Nephron progenitor cell (in vitro differentiated cells): ENCODE measurements around the gene LAMC2.

Source experiments
- DNase-seq: peaks from one replicate; pipeline ENCODE4 v3.0.0; 2021
- H3K27ac Mint-ChIP-seq: 2 replicates; pipeline ENCODE4 v1.8.0; 2021; ENCODE audit warnings: mild to moderate bottlenecking, moderate library complexity, mixed read lengths
- H3K27me3 Mint-ChIP-seq: 2 replicates; pipeline ENCODE4 v1.8.0; 2021; ENCODE audit warnings: mild to moderate bottlenecking, low read depth, mixed read lengths; ENCODE audit not compliant: poor library complexity
- H3K36me3 Mint-ChIP-seq: 2 replicates; pipeline ENCODE4 v1.8.0; 2021; ENCODE audit warnings: low read depth, mixed read lengths
- H3K4me1 Mint-ChIP-seq: 2 replicates; pipeline ENCODE4 v1.8.0; 2021; ENCODE audit warnings: mixed read lengths
- H3K4me3 Mint-ChIP-seq: 2 replicates; pipeline ENCODE4 v1.8.0; 2021; ENCODE audit warnings: mild to moderate bottlenecking, moderate library complexity, mixed read lengths
- H3K9me3 Mint-ChIP-seq: 2 replicates; pipeline ENCODE4 v1.8.0; 2021; ENCODE audit warnings: mild to moderate bottlenecking, moderate library complexity, mixed read lengths
- TF ChIP-seq, protein P1 (sequence below): fragments of 200-600 bp; sonication (generic); IDR thresholded peaks from 2 replicates; pipeline ENCODE4 v1.5.0; 2021; ENCODE audit warnings: antibody characterized with exemption

The LAMC2 gene

DNA sequence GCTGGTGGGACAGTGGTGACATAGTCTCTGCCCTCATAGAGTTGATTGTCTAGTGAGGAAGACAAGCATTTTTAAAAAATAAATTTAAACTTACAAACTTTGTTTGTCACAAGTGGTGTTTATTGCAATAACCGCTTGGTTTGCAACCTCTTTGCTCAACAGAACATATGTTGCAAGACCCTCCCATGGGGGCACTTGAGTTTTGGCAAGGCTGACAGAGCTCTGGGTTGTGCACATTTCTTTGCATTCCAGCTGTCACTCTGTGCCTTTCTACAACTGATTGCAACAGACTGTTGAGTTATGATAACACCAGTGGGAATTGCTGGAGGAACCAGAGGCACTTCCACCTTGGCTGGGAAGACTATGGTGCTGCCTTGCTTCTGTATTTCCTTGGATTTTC lies 58.4 kb downstream of the LAMC2 start:
- Mint-ChIP-seq H3K9me3 (peaks cover 15% of the 10 kb centered on the region), H3K4me1 (peaks cover 71% of the 10 kb centered on the region), H3K4me3 (no peak overlapping the region), H3K36me3 (peaks cover 46% of the 10 kb centered on the region), H3K27ac (no peak overlapping the region), H3K27me3 (peaks cover 12% of the 10 kb centered on the region)
- TF ChIP-seq, protein P1, sequence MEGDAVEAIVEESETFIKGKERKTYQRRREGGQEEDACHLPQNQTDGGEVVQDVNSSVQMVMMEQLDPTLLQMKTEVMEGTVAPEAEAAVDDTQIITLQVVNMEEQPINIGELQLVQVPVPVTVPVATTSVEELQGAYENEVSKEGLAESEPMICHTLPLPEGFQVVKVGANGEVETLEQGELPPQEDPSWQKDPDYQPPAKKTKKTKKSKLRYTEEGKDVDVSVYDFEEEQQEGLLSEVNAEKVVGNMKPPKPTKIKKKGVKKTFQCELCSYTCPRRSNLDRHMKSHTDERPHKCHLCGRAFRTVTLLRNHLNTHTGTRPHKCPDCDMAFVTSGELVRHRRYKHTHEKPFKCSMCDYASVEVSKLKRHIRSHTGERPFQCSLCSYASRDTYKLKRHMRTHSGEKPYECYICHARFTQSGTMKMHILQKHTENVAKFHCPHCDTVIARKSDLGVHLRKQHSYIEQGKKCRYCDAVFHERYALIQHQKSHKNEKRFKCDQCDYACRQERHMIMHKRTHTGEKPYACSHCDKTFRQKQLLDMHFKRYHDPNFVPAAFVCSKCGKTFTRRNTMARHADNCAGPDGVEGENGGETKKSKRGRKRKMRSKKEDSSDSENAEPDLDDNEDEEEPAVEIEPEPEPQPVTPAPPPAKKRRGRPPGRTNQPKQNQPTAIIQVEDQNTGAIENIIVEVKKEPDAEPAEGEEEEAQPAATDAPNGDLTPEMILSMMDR, result no peak
- DNase-seq, result peak; percentile 24

DNA sequence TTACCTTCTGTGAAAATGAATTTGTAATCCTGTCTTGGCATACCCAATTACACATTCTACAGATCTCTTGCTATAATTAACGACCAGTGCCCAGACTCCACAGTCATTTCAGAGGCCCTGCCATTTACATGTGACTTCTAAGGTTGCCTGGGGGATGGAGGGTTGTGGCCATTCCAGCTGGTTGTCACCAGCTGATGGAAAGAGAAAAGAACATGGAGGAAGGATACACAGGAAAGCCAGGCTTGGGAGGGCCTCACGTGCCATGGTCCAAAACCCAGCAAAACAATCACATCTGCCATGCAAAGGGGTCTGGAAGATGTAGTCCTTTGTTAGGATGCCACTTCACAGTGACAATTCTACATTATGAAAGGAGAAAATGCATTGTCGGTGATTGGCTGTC lies 59.3 kb downstream of the LAMC2 start:
- peaks cover 12% of the 10 kb centered on the region for H3K27me3 Mint-ChIP-seq
- H3K4me3 Mint-ChIP-seq, result no peak overlapping the region
- H3K27ac Mint-ChIP-seq, result peak overlapping the region; percentile 62
- no peak for DNase-seq
- peaks cover 63% of the 10 kb centered on the region for H3K4me1 Mint-ChIP-seq
- TF ChIP-seq, protein P1, result no peak
- H3K36me3 Mint-ChIP-seq, result peaks cover 47% of the 10 kb centered on the region
- peaks cover 24% of the 10 kb centered on the region for H3K9me3 Mint-ChIP-seq

DNA sequence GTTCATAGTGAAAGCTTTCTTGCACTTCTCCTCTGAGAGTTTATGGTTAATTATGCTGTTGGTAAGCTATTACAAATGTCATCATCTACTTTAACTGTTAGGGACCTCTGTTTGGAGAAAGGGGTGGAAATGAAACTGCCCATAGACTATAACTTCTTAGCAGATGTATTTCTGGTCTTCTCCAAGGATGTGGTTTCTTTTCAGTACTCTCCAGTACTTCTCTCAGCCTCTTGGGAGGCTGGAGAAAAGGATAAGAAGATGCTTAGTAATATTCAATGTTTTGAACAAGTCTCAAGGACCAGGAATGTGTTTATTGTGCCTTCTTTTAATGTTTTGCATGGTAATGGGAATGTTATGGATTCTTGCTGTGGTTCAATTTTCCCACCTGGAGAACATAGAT lies 60.4 kb downstream of the LAMC2 start:
- Mint-ChIP-seq H3K4me3 (no peak overlapping the region), H3K27ac (no peak overlapping the region), H3K4me1 (peaks cover 52% of the 10 kb centered on the region), H3K27me3 (peaks cover 12% of the 10 kb centered on the region), H3K36me3 (peaks cover 54% of the 10 kb centered on the region), H3K9me3 (peaks cover 34% of the 10 kb centered on the region)
- no peak for DNase-seq
- TF ChIP-seq, protein P1, result no peak

GRCh38 chr1:183247066-183247465 lies 61.0 kb downstream of the LAMC2 start:
- Mint-ChIP-seq H3K27me3 (peaks cover 12% of the 10 kb centered on the region), H3K9me3 (peaks cover 40% of the 10 kb centered on the region), H3K27ac (no peak overlapping the region), H3K4me1 (peaks cover 50% of the 10 kb centered on the region), H3K4me3 (no peak overlapping the region), H3K36me3 (peaks cover 60% of the 10 kb centered on the region)
- DNase-seq, result no peak
- TF ChIP-seq, protein P1, result no peak

DNA sequence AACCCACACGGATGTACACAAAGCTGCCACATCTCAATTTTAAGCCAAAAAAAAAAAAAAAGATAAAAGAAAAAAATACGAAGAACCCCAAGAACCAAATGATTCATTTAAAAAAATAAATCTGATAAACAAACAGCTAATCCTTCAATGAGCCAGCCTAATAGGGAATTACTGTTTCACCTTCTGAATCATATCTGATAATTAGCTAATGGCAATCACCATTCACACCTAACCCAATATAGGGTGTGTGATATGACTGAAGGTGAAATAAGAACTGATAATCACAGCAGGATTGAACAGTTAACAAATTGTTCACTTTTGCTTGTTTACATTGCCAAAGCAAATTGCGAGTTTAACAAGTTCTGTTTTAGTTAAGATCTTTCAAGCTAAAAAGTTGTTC lies 61.4 kb downstream of the LAMC2 start:
- no peak for DNase-seq
- Mint-ChIP-seq H3K9me3 (peaks cover 40% of the 10 kb centered on the region), H3K36me3 (peaks cover 61% of the 10 kb centered on the region), H3K27ac (no peak overlapping the region), H3K4me3 (no peak overlapping the region), H3K27me3 (peaks cover 12% of the 10 kb centered on the region), H3K4me1 (peaks cover 47% of the 10 kb centered on the region)
- TF ChIP-seq, protein P1, result no peak

DNA sequence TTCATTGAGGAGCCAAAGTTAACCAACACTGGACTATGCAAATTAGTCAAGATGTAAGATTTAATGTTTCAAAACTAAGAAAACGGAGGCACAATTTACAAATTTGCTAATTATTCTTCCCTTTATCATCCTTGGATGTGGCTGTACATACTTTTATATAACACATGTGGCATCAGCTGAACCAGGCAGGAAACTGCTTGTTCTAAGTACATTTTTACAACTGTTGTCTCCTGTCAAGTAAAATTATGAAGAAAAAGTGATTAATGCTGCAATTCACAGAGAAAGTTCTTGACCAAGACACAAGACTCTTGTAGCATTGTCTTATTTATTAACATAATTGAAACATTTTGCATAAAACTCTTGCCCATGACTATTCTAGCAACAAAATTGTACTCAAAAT lies 61.9 kb downstream of the LAMC2 start:
- Mint-ChIP-seq H3K27ac (no peak overlapping the region), H3K36me3 (peaks cover 58% of the 10 kb centered on the region), H3K4me1 (peaks cover 44% of the 10 kb centered on the region), H3K9me3 (peaks cover 40% of the 10 kb centered on the region), H3K27me3 (peaks cover 9% of the 10 kb centered on the region), H3K4me3 (no peak overlapping the region)
- DNase-seq, result no peak
- TF ChIP-seq, protein P1, result no peak
